ENCODE data around the gene SEMA6A.

Gene SEMA6A

DNA sequence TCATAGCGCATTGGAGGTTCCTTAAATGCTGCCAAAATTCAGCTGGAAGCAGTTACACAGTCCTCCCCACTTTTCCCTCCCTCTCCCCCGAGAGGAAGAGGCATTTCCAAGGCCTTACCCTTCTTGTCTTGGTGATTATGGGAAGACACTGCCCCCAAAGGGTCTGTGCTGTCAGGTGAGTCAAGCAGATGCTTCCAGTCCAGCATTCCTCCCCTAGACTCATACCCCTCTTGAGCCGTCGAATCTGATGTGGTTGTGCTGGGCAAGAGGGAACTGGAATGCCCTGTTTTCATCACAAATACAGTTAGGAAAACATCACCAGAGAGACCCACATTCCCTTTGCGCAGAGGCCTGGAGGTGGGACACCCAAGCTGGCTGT, 107.2 kb downstream of the SEMA6A start:
- no peak for DNase-seq (ENCODE audit: extremely low read depth, low read depth)
- TF ChIP-seq, protein P1, sequence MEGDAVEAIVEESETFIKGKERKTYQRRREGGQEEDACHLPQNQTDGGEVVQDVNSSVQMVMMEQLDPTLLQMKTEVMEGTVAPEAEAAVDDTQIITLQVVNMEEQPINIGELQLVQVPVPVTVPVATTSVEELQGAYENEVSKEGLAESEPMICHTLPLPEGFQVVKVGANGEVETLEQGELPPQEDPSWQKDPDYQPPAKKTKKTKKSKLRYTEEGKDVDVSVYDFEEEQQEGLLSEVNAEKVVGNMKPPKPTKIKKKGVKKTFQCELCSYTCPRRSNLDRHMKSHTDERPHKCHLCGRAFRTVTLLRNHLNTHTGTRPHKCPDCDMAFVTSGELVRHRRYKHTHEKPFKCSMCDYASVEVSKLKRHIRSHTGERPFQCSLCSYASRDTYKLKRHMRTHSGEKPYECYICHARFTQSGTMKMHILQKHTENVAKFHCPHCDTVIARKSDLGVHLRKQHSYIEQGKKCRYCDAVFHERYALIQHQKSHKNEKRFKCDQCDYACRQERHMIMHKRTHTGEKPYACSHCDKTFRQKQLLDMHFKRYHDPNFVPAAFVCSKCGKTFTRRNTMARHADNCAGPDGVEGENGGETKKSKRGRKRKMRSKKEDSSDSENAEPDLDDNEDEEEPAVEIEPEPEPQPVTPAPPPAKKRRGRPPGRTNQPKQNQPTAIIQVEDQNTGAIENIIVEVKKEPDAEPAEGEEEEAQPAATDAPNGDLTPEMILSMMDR (IDR thresholded peaks at IDR 0.05; ENCODE audit: low read depth, low read length): no peak

GRCh38 chr5:116466727-116467464, 107.7 kb downstream of the SEMA6A start:
- no peak for DNase-seq (ENCODE audit: extremely low read depth, low read depth)
- TF ChIP-seq, protein P1 (IDR thresholded peaks at IDR 0.05; ENCODE audit: low read depth, low read length): no peak

GRCh38 chr5:116465411-116465810, 109.2 kb downstream of the SEMA6A start:
- TF ChIP-seq, protein P1 (IDR thresholded peaks at IDR 0.05; ENCODE audit: low read depth, low read length): no peak
- no peak for DNase-seq (ENCODE audit: extremely low read depth, low read depth)

DNA sequence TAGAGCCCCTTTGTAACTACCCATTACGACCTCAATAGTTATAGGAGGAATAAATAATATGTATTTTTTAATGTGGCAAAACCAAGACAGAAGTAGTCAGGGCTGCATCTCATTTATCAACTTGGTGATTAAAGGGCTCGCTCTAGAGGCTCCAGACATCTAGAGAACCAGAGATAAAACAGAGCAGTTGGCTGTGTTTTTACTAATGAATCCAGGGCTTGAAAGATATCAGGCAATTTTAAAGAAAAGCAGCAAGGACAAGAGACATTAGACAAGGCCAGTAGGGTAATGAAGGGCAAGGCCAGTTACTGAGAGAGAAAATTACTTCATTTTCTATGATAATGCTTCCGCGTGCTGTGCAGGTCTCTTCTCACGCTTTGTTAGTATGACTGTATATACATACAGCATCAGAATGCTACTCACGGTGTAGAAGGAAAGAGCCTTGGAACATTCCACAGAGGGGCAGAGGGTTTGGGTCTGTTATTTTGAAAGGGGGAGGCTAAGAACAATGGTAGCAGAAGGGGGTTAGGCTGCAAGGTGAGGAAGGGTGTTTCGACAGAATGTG, 110.4 kb downstream of the SEMA6A start:
- DNase-seq (ENCODE audit: extremely low read depth, low read depth): no peak
- TF ChIP-seq, protein P1 (IDR thresholded peaks at IDR 0.05; ENCODE audit: low read depth, low read length): no peak

- no peak for DNase-seq (ENCODE audit: extremely low read depth, low read depth)
- TF ChIP-seq, protein P1 (IDR thresholded peaks at IDR 0.05; ENCODE audit: low read depth, low read length): no peak
Observed at GRCh38 chr5:116462500-116462899, 112.1 kb downstream of the SEMA6A start.

- no peak for DNase-seq (ENCODE audit: extremely low read depth, low read depth)
- TF ChIP-seq, protein P1 (IDR thresholded peaks at IDR 0.05; ENCODE audit: low read depth, low read length): no peak
Observed at GRCh38 chr5:116459301-116459700, 115.3 kb downstream of the SEMA6A start.

GRCh38 chr5:116457062-116457461, 117.6 kb downstream of the SEMA6A start:
- TF ChIP-seq, protein P1 (IDR thresholded peaks at IDR 0.05; ENCODE audit: low read depth, low read length): no peak
- DNase-seq (ENCODE audit: extremely low read depth, low read depth): no peak
